Vagina (tissue), 2 donors: ENCODE measurements around the gene ELAVL1. TPM values are rescaled to one million over a fixed set of nuclear protein-coding genes. Genes with fewer than 3 reads are reported as not detected.
"Not testable (repeated sequence)": the region's sequence is repeated elsewhere in the genome, so short reads cannot be mapped to it uniquely, and the experiment has no call there.

ENCODE experiments used
- DNase-seq, 2 donors: peaks; one replicate each; pipeline ENCODE4 v3.0.0-alpha.2; 2017; ENCODE audit errors: extremely low spot score in 2 of 2
- H3K27ac ChIP-seq: fragments of 200-600 bp; sonication (generic); one replicate; pipeline ENCODE4 v1.5.1; 2019
- H3K27me3 ChIP-seq: fragments of 200-600 bp; sonication (generic); one replicate; pipeline ENCODE4 v1.5.1; 2019
- H3K36me3 ChIP-seq, 2 donors: fragments of 200-600 bp; sonication (generic); one replicate each; pipeline ENCODE4 v1.5.1; 2017 to 2019
- H3K4me1 ChIP-seq: fragments of 200-600 bp; sonication (generic); one replicate; pipeline ENCODE4 v1.5.1; 2019
- H3K4me3 ChIP-seq, 2 donors: fragments of 200-600 bp; sonication (generic); 1 replicate in 1 of 2; 2 replicates in 1 of 2; pipeline ENCODE4 v1.5.1; 2016 to 2019
- H3K9me3 ChIP-seq: fragments of 200-600 bp; sonication (generic); one replicate; pipeline ENCODE4 v1.5.1; 2019
- CTCF ChIP-seq, 3 experiments: fragments of 450-650 bp in 2 of 3; fragments of 200-600 bp in 1 of 3; sonication (generic) in 1 of 3; IDR thresholded peaks; one replicate each; pipeline ENCODE4 v1.5.1; 2017 to 2019; ENCODE audit warnings: antibody characterized with exemption in 3 of 3, mild to moderate bottlenecking in 2 of 3, moderate library complexity in 2 of 3
- POLR2A ChIP-seq, 2 donors: fragments of 450-650 bp; IDR thresholded peaks; one replicate each; pipeline ENCODE4 v1.6.1; 2017; ENCODE audit warnings: antibody characterized with exemption in 2 of 2, mild to moderate bottlenecking in 2 of 2, moderate library complexity in 2 of 2
- POLR2AphosphoS5 ChIP-seq, 2 donors: sonication (generic); formaldehyde crosslinking; IDR thresholded peaks; one replicate each; pipeline ENCODE4 v1.9.0; 2017; ENCODE audit warnings: antibody characterized with exemption in 2 of 2, mild to moderate bottlenecking in 2 of 2, low read depth in 1 of 2; ENCODE audit not compliant: insufficient read depth in 1 of 2
- intact Hi-C: fragments of 100-400 bp; cut with DNase I; formaldehyde crosslinking; loops from one replicate; pipeline ENCODE4 v1.15.1; 2023
- total RNA-seq: library from RNA; depleted of rRNA; stranded (reverse); fragments of >200 nt; gene quantifications from one replicate; pipeline ENCODE4 v1.2.3, GENCODE V29; 2016

Gene ELAVL1
- total RNA-seq, 1 donor from 2014 or later = 40.5 TPM

- Histone ChIP-seq H3K27ac (no peak overlapping the region), H3K4me1 (no peaks in the 10 kb centered on the region), H3K36me3 (peaks cover 0 to 47% of the 10 kb centered on the region in 2 donors), H3K9me3 (no peaks in the 10 kb centered on the region), H3K27me3 (no peaks in the 10 kb centered on the region), H3K4me3 (no peak overlapping the region)
- intact Hi-C loops = no loop called here
- no peak for DNase-seq
- no peak for TF ChIP-seq POLR2A (IDR thresholded peaks at IDR 0.05)
- no peak for TF ChIP-seq POLR2AphosphoS5 (IDR thresholded peaks at IDR 0.05; ENCODE audit: insufficient read depth in 1 of 2, low read depth in 1 of 2)
- no peak for TF ChIP-seq CTCF (IDR thresholded peaks at IDR 0.05)
Observed at GRCh38 chr19:7962644-7963268, 42.7 kb downstream of the ELAVL1 start.

DNA sequence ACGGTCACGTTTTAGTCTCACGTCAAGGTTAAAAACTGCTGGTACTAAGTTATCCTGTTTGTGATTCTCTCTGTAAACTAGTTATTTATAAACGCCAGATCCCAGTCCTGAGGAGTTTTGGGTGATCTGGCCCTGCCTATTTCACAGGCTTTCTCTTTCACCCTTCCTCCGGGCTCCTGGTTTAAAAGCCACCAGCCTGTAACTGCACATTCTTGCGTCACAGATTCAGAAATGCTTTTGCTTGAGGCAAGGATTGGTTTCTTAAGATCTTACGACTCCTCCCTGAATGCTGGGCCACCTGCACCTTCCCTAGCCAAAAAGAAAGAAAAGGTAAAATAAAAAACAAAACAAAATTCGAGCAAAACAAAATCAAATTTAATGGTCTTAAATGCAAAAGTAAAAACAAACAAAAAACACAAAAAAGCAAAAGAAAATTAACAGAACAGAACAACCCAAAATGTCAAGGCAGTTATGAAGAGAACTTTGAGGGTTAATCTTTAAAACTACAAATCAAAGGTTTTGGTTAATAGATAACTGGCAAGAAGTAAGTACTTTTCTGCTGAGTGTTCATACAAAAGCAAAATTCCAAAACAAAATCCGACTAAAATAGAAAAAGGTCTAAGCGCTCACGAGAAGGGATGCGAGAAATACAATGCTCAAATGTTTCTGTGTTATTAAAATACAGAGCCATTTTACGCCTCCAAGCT lies 43.4 kb downstream of the ELAVL1 start:
- no peak overlapping the region for H3K27ac ChIP-seq
- H3K4me1 ChIP-seq = no peaks in the 10 kb centered on the region
- H3K9me3 ChIP-seq = no peaks in the 10 kb centered on the region
- H3K27me3 ChIP-seq = no peaks in the 10 kb centered on the region
- DNase-seq = no peak
- H3K36me3 ChIP-seq = peaks cover 0 to 41% of the 10 kb centered on the region in 2 donors
- no peak for TF ChIP-seq CTCF (IDR thresholded peaks at IDR 0.05)
- TF ChIP-seq POLR2A (IDR thresholded peaks at IDR 0.05) = no peak
- TF ChIP-seq POLR2AphosphoS5 (IDR thresholded peaks at IDR 0.05; ENCODE audit: insufficient read depth in 1 of 2, low read depth in 1 of 2) = no peak
- intact Hi-C loops = no loop called here
- no peak overlapping the region for H3K4me3 ChIP-seq

DNA sequence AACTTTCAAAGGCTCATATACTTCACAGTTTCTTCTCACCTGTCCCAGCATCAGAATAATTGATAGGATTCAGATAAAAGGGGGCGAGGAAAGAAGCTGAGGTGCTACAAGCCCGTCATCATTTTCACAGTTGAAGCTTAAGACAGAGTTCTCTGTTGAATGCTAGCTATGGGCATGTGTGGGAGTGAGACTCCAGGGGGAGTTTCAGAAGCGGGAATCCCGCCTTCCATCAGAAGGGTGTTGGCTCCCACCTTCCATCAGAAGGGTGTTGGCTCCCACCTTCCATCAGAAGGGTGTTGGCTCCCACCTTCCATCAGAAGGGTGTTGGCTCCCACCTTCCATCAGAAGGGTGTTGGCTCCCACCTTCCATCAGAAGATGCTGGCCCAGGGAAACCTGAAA lies 44.4 kb downstream of the ELAVL1 start:
- intact Hi-C loops, H3K9me3 ChIP-seq, H3K27me3 ChIP-seq, DNase-seq, H3K27ac ChIP-seq, H3K4me1 ChIP-seq, H3K4me3 ChIP-seq: not testable (repeated sequence)
- peaks cover 0 to 31% of the 10 kb centered on the region in 2 donors for H3K36me3 ChIP-seq

- Histone ChIP-seq H3K9me3 (no peaks in the 10 kb centered on the region), H3K27me3 (no peaks in the 10 kb centered on the region), H3K27ac (no peak overlapping the region), H3K4me3 (no peak overlapping the region), H3K4me1 (no peaks in the 10 kb centered on the region), H3K36me3 (peaks cover 0 to 30% of the 10 kb centered on the region in 2 donors)
- TF ChIP-seq CTCF (IDR thresholded peaks at IDR 0.05) = no peak
- no peak for TF ChIP-seq POLR2AphosphoS5 (IDR thresholded peaks at IDR 0.05; ENCODE audit: insufficient read depth in 1 of 2, low read depth in 1 of 2)
- no peak for TF ChIP-seq POLR2A (IDR thresholded peaks at IDR 0.05)
- no peak for DNase-seq
- intact Hi-C loops = no loop called here
Observed at GRCh38 chr19:7959211-7959610, 46.2 kb downstream of the ELAVL1 start.

GRCh38 chr19:7955696-7956095 lies 49.7 kb downstream of the ELAVL1 start:
- Histone ChIP-seq H3K4me3 (no peak overlapping the region), H3K36me3 (peaks cover 0 to under 1% of the 10 kb centered on the region in 2 donors), H3K27ac (no peak overlapping the region), H3K27me3 (no peaks in the 10 kb centered on the region), H3K4me1 (no peaks in the 10 kb centered on the region), H3K9me3 (no peaks in the 10 kb centered on the region)
- intact Hi-C loops = no loop called here
- no peak for DNase-seq
- no peak for TF ChIP-seq POLR2A (IDR thresholded peaks at IDR 0.05)

- H3K4me1 ChIP-seq = no peaks in the 10 kb centered on the region
- intact Hi-C loops = no loop called here
- no peak for TF ChIP-seq POLR2A (IDR thresholded peaks at IDR 0.05)
- no peak for DNase-seq
- H3K4me3 ChIP-seq = no peak overlapping the region
- no peaks in the 10 kb centered on the region for H3K36me3 ChIP-seq
- H3K9me3 ChIP-seq = no peaks in the 10 kb centered on the region
- no peak overlapping the region for H3K27ac ChIP-seq
- no peaks in the 10 kb centered on the region for H3K27me3 ChIP-seq
Observed at GRCh38 chr19:7953576-7953975, 51.9 kb downstream of the ELAVL1 start.
